Activated CD8-positive, alpha-beta T cell treated with anti-CD3 and anti-CD28 coated beads for 36 hours (primary cell): ENCODE measurements around the gene RAB25. TPM values are rescaled to one million over a fixed set of nuclear protein-coding genes. Genes with fewer than 3 reads are reported as not detected.
A peak's percentile ranks its signal among the peaks of the same experiment; 100 is the strongest.

Source experiments
- ATAC-seq: fragments of 200-7000 bp; cut with Tn5 transposase; one replicate; pipeline ENCODE4 v1.10.0; 2021; ENCODE audit warnings: mild to moderate bottlenecking, moderate library complexity
- CTCF ChIA-PET: fragments of 350-600 bp; sonication (Branson Sonifier 250); formaldehyde crosslinking; loops from one replicate; lab custom pipeline; 2021; ENCODE audit warnings: antibody characterized with exemption; lab: Charles Lee
- POLR2A ChIA-PET: fragments of 350-600 bp; sonication (Branson Sonifier 250); formaldehyde crosslinking; loops from one replicate; lab custom pipeline; 2021; ENCODE audit warnings: antibody characterized with exemption; lab: Charles Lee
- DNase-seq: peaks from one replicate; pipeline ENCODE4 v3.0.0-alpha.2; 2020
- H3K27ac Mint-ChIP-seq: one replicate; pipeline ENCODE4 v1.8.0; 2021; ENCODE audit warnings: mild to moderate bottlenecking, mixed read lengths
- H3K27me3 Mint-ChIP-seq: one replicate; pipeline ENCODE4 v1.8.0; 2021; ENCODE audit warnings: mixed read lengths
- H3K36me3 Mint-ChIP-seq: one replicate; pipeline ENCODE4 v1.8.0; 2021; ENCODE audit warnings: low read depth, mixed read lengths
- H3K4me1 Mint-ChIP-seq: one replicate; pipeline ENCODE4 v1.8.0; 2021; ENCODE audit warnings: low read depth, mixed read lengths
- H3K4me3 Mint-ChIP-seq: one replicate; pipeline ENCODE4 v1.8.0; 2021; ENCODE audit warnings: mild to moderate bottlenecking, moderate library complexity, mixed read lengths
- H3K9me3 Mint-ChIP-seq: one replicate; pipeline ENCODE4 v1.8.0; 2021; ENCODE audit warnings: mixed read lengths
- intact Hi-C: fragments of 100-400 bp; cut with micrococcal nuclease; formaldehyde crosslinking; loops from one replicate; pipeline ENCODE4 v1.10.0; 2022
- total RNA-seq, 2 experiments: library from RNA; stranded (reverse); gene quantifications; one replicate each; pipeline ENCODE4 v1.2.3, GENCODE V29; 2021
- TF ChIP-seq, protein P1 (sequence below): fragments of 200-600 bp; IDR thresholded peaks from one replicate; pipeline ENCODE4 v1.8.0; 2022; ENCODE audit warnings: antibody characterized with exemption, mild to moderate bottlenecking

The RAB25 gene
- total RNA-seq, 2 experiments from 2014 or later: 0.49 to 0.63 TPM

DNA sequence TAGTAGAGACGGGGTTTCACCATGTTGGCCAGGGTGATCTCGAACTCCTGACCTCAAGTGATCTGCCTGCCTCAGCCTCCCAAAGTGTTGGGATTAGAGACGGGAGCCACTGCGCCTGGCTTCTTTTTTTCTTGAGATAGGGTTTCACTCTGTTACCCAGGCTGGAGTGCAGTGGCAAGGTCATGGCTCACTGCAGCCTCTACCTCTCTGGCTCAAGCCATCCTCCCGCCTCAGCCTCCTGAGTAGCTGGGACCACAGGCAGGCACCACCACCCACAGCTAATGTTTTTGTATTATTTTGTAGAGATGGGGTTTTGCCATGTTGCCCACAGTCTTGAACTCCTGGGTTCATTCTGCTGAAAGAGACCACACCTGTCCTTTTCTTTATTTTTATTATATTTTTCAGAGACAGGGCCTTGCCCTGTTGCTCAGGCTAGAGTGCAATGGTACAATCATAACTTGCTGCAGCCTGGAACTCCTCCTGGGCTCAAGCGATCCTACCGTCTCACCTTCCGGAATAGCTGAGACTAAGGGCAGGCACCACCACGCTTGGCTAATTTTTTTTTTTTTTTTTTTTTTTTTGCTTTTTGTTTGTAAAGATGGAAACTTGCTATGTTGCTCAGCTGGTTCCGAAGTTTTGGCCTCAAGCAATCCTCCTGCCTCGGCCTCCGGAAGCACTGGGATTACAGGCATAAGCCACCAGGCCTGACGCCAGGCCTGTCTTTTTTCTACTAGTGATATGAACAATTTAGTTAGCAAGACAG is 56.6 kb downstream of the RAB25 start:
- no peak overlapping the region for H3K27ac Mint-ChIP-seq
- no peak for ATAC-seq
- no peak overlapping the region for H3K4me3 Mint-ChIP-seq
- H3K4me1 Mint-ChIP-seq: peaks cover 44% of the 10 kb centered on the region
- CTCF ChIA-PET: interaction anchor here (1.2 to 14.1 kb wide), 4 partner anchors 10 to 24 kb away, joined by 3 to 164 read pairs (median 53); no protein-coding TSS in a partner anchor
- DNase-seq: no peak
- TF ChIP-seq, protein P1, sequence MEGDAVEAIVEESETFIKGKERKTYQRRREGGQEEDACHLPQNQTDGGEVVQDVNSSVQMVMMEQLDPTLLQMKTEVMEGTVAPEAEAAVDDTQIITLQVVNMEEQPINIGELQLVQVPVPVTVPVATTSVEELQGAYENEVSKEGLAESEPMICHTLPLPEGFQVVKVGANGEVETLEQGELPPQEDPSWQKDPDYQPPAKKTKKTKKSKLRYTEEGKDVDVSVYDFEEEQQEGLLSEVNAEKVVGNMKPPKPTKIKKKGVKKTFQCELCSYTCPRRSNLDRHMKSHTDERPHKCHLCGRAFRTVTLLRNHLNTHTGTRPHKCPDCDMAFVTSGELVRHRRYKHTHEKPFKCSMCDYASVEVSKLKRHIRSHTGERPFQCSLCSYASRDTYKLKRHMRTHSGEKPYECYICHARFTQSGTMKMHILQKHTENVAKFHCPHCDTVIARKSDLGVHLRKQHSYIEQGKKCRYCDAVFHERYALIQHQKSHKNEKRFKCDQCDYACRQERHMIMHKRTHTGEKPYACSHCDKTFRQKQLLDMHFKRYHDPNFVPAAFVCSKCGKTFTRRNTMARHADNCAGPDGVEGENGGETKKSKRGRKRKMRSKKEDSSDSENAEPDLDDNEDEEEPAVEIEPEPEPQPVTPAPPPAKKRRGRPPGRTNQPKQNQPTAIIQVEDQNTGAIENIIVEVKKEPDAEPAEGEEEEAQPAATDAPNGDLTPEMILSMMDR: no peak
- H3K36me3 Mint-ChIP-seq: peaks cover 9% of the 10 kb centered on the region
- intact Hi-C loops: no loop called here
- H3K9me3 Mint-ChIP-seq: no peaks in the 10 kb centered on the region
- POLR2A ChIA-PET: interaction anchor here (0.9 to 10.2 kb wide), 5 partner anchors 11 to 80 kb away, joined by 3 to 94 read pairs (median 30); no protein-coding TSS in a partner anchor
- peaks cover 5% of the 10 kb centered on the region for H3K27me3 Mint-ChIP-seq

DNA sequence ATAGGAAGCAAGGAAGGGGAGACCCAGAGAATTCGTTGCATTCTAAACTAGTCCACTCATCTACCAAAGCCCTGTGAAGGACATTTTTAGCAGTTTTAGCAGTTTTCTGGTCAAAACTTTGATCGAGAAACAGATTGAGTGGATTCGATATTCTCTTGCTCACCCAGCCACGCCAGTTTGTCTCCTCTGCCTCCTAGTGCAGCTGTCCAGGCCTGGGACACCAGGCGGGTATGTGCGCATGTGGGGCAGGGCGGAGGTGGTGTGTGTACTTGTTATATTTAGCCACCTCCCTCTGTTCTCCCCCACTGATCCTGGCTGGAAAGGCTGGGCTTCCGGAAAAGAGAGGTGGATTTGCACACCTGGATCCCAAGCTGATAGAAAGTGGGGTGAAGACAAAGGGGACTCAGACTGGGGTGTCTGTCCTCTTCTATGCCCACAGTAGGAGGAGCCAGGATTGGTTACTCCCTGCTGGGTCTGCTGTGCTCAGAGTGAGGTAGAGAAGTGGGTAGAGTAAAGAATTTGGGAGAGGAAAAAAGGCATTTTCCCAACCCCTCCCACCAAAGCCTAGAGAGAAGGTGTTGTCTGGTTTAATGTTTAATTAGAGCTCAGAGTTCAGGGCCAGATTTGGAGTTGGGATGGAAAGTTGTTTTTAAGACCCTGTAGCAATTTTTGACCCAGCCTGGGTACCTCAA is 57.4 kb downstream of the RAB25 start:
- Mint-ChIP-seq H3K4me3 (no peak overlapping the region), H3K36me3 (peaks cover 9% of the 10 kb centered on the region), H3K4me1 (peaks cover 46% of the 10 kb centered on the region), H3K27ac (no peak overlapping the region), H3K27me3 (peaks cover 5% of the 10 kb centered on the region), H3K9me3 (no peaks in the 10 kb centered on the region)
- no peak for DNase-seq
- intact Hi-C loops: no loop called here
- POLR2A ChIA-PET: interaction anchor here (0.9 to 10.2 kb wide), 4 partner anchors 11 to 21 kb away, joined by 4 to 94 read pairs (median 38); no protein-coding TSS in a partner anchor
- CTCF ChIA-PET: interaction anchor here (1.2 to 14.1 kb wide), 3 partner anchors 11 to 28 kb away, joined by 3 to 164 read pairs (median 103); no protein-coding TSS in a partner anchor
- no peak for ATAC-seq
- TF ChIP-seq, protein P1: no peak

DNA sequence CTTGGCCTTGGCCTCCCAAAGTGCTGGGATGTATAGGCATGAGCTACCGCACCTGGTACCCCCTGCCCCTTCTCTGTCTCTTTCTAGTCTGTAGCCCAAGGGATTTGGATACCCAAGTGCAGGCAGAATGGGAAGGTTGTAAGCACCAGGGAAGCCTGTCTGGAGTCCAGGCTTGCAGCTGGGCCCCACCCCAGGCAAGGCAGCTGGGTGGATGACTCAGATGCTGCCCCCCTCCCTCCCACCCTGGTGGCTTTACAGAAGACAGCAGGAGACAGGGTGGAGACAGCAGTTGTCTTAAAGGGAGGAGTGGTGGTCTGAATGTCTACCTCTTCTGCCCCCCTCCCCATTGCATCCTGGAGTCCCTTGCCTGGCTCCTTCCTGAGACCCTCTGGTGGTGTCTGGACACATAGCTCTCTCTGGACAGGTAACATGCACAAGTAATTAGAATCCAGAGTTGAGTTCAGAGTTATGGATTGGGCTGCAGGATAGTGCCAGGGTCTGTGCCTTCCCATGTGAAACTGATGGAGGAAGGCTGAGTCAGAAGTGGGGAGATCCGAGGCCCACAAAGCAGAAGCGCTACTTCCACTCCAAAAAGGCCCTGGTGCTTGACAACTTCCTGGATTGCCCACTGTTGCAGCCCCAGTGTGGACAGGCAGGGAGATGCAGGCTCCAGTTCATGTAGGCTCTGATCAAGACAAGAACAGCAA is 58.7 kb downstream of the RAB25 start:
- ChIA-PET POLR2A (interaction anchor here (0.6 to 10.2 kb wide), 7 partner anchors 9 to 162 kb away, joined by 3 to 94 read pairs (median 4); partner anchors contain the start of gene ARHGEF2), CTCF (interaction anchor here (1.2 to 14.1 kb wide), 4 partner anchors 9 to 26 kb away, joined by 3 to 164 read pairs (median 54); no protein-coding TSS in a partner anchor)
- Mint-ChIP-seq H3K36me3 (peaks cover 9% of the 10 kb centered on the region), H3K9me3 (no peaks in the 10 kb centered on the region), H3K4me1 (peaks cover 47% of the 10 kb centered on the region), H3K4me3 (no peak overlapping the region), H3K27ac (no peak overlapping the region), H3K27me3 (peaks cover 1% of the 10 kb centered on the region)
- DNase-seq: no peak
- ATAC-seq: peak; percentile 17
- intact Hi-C loops: no loop called here
- TF ChIP-seq, protein P1: no peak

Other genes with a start within 250 kb of the RAB25 start
- 10 to 100 TPM; 43.4 to 46.8 TPM for gene GON4L, start 203.9 kb upstream of the RAB25 start, total RNA-seq
- 1 to 10 TPM; 8.7 to 9.2 TPM for gene SYT11, start 201.6 kb upstream of the RAB25 start, total RNA-seq
- gene RIT1, start 149.8 kb upstream of the RAB25 start, total RNA-seq: 10 to 100 TPM; 21.6 to 24.1 TPM
- gene KHDC4, start 126.7 kb upstream of the RAB25 start, total RNA-seq: 10 to 100 TPM; 68.1 to 71.3 TPM
- not detected for gene RXFP4, start 119.5 kb upstream of the RAB25 start, total RNA-seq
- gene ARHGEF2, start 82.6 kb upstream of the RAB25 start, total RNA-seq: 100 to 1,000 TPM; 147 to 150 TPM
- gene SSR2, start 40.2 kb upstream of the RAB25 start, total RNA-seq: 100 to 1,000 TPM; 148 to 150 TPM
- gene UBQLN4, start 7.4 kb upstream of the RAB25 start, total RNA-seq: 10 to 100 TPM; 36.9 to 39.8 TPM
- gene LAMTOR2, start 6.4 kb upstream of the RAB25 start, total RNA-seq: 10 to 100 TPM; 48.9 to 49.4 TPM
- gene MEX3A, start 21.3 kb downstream of the RAB25 start, total RNA-seq: under 1 TPM; 0.45 to 0.83 TPM
- 10 to 100 TPM; 51.8 to 56.6 TPM for gene LMNA, start 53.6 kb downstream of the RAB25 start, total RNA-seq
- gene SEMA4A, start 92.4 kb downstream of the RAB25 start, total RNA-seq: 10 to 100 TPM; 23.8 to 24.7 TPM
- 10 to 100 TPM; 41.9 to 43.0 TPM for gene SLC25A44, start 132.9 kb downstream of the RAB25 start, total RNA-seq
- gene PMF1, start 151.8 kb downstream of the RAB25 start, total RNA-seq: 10 to 100 TPM; 89.4 to 93.7 TPM
- gene BGLAP, start 181.0 kb downstream of the RAB25 start, total RNA-seq: 1 to 10 TPM; 2.2 to 2.5 TPM
- gene PAQR6, start 186.9 kb downstream of the RAB25 start, total RNA-seq: 1 to 10 TPM; 4.7 to 5.0 TPM
- 10 to 100 TPM; 70.3 to 70.7 TPM for gene SMG5, start 221.7 kb downstream of the RAB25 start, total RNA-seq
- gene TMEM79, start 223.2 kb downstream of the RAB25 start, total RNA-seq: 1 to 10 TPM; 8.0 to 8.2 TPM
- gene GLMP, start 234.5 kb downstream of the RAB25 start, total RNA-seq: 10 to 100 TPM in 1 of 2 experiments, 1 to 10 TPM in 1; 9.3 to 11.3 TPM
- gene VHLL, start 238.1 kb downstream of the RAB25 start, total RNA-seq: under 1 TPM in 1 of 2 experiments, not detected in 1; 0.43 TPM